Stomach smooth muscle (tissue), 2 donors: Measurements from ENCODE around the gene NUF2.

Experiments
- H3K27ac ChIP-seq: one replicate; pipeline ENCODE4 v1.7.0; 2013; ENCODE audit warnings: mild to moderate bottlenecking, low read length, inconsistent platforms
- H3K27me3 ChIP-seq, 2 donors: one replicate each; pipeline ENCODE4 v1.7.0; 2013; ENCODE audit warnings: low read length in 2 of 2; ENCODE audit not compliant: insufficient read depth in 2 of 2, control insufficient read depth in 1 of 2
- H3K36me3 ChIP-seq, 2 donors: one replicate each; pipeline ENCODE4 v1.7.0; 2013; ENCODE audit warnings: low read length in 2 of 2; ENCODE audit not compliant: control insufficient read depth in 2 of 2, insufficient read depth in 2 of 2
- H3K4me1 ChIP-seq: one replicate; pipeline ENCODE4 v1.7.0; 2013; ENCODE audit warnings: low read length; ENCODE audit not compliant: control insufficient read depth, insufficient read depth
- H3K4me3 ChIP-seq, 2 donors: one replicate each; pipeline ENCODE4 v1.7.0; 2013; ENCODE audit warnings: low read length in 2 of 2
- H3K9ac ChIP-seq, 2 donors: one replicate each; pipeline ENCODE4 v1.7.0; 2013; ENCODE audit warnings: low read length in 2 of 2, mild to moderate bottlenecking in 1 of 2
- H3K9me3 ChIP-seq, 2 donors: one replicate each; pipeline ENCODE4 v1.7.0; 2013; ENCODE audit warnings: low read length in 2 of 2; ENCODE audit not compliant: control insufficient read depth in 2 of 2
- donor health status: healthy.
- donor health status: Pancreatic carcinoma.

Gene NUF2

GRCh38 chr1:163367721-163368120 is 46.0 kb downstream of the NUF2 start:
- H3K4me1 ChIP-seq = no peaks in the 10 kb centered on the region
- H3K27ac ChIP-seq = no peak overlapping the region
- no peak overlapping the region for H3K9ac ChIP-seq
- H3K27me3 ChIP-seq = no peaks in the 10 kb centered on the region
- H3K9me3 ChIP-seq = no peaks in the 10 kb centered on the region
- no peaks in the 10 kb centered on the region for H3K36me3 ChIP-seq
- H3K4me3 ChIP-seq = no peak overlapping the region

GRCh38 chr1:163372576-163372975 is 50.8 kb downstream of the NUF2 start:
- Histone ChIP-seq H3K27me3 (no peaks in the 10 kb centered on the region), H3K9ac (no peak overlapping the region), H3K9me3 (no peaks in the 10 kb centered on the region), H3K4me1 (no peaks in the 10 kb centered on the region), H3K27ac (no peak overlapping the region), H3K36me3 (no peaks in the 10 kb centered on the region), H3K4me3 (no peak overlapping the region)

- Histone ChIP-seq H3K9me3 (no peaks in the 10 kb centered on the region), H3K4me1 (peaks cover 4% of the 10 kb centered on the region), H3K27me3 (no peaks in the 10 kb centered on the region), H3K36me3 (no peaks in the 10 kb centered on the region), H3K27ac (no peak overlapping the region), H3K4me3 (no peak overlapping the region), H3K9ac (no peak overlapping the region)
Measured at GRCh38 chr1:163378554-163378953, 56.8 kb downstream of the NUF2 start.

- H3K9ac ChIP-seq = no peak overlapping the region
Measured at GRCh38 chr1:163379801-163380200, 58.0 kb downstream of the NUF2 start.

GRCh38 chr1:163381487-163382184 is 59.9 kb downstream of the NUF2 start:
- Histone ChIP-seq H3K4me1 (peaks cover 4% of the 10 kb centered on the region), H3K4me3 (no peak overlapping the region), H3K9ac (no peak overlapping the region), H3K36me3 (no peaks in the 10 kb centered on the region), H3K27ac (no peak overlapping the region), H3K9me3 (no peaks in the 10 kb centered on the region), H3K27me3 (no peaks in the 10 kb centered on the region)

More at GRCh38 chr1:163379801-163380200, 58.0 kb downstream of the NUF2 start:
- no peaks in the 10 kb centered on the region for H3K9me3 ChIP-seq
- H3K36me3 ChIP-seq = no peaks in the 10 kb centered on the region
- H3K27ac ChIP-seq = no peak overlapping the region
- H3K4me1 ChIP-seq = peaks cover 4% of the 10 kb centered on the region
- no peaks in the 10 kb centered on the region for H3K27me3 ChIP-seq
- H3K4me3 ChIP-seq = no peak overlapping the region

- H3K9ac ChIP-seq = no peak overlapping the region
- no peaks in the 10 kb centered on the region for H3K36me3 ChIP-seq
- no peaks in the 10 kb centered on the region for H3K27me3 ChIP-seq
- no peak overlapping the region for H3K4me3 ChIP-seq
- no peaks in the 10 kb centered on the region for H3K9me3 ChIP-seq
- peaks cover 4% of the 10 kb centered on the region for H3K4me1 ChIP-seq
- no peak overlapping the region for H3K27ac ChIP-seq
Measured at GRCh38 chr1:163382395-163382794, 60.6 kb downstream of the NUF2 start.

GRCh38 chr1:163387146-163387545 is 65.4 kb downstream of the NUF2 start:
- Histone ChIP-seq H3K4me1 (no peaks in the 10 kb centered on the region), H3K36me3 (no peaks in the 10 kb centered on the region), H3K9ac (no peak overlapping the region), H3K27me3 (no peaks in the 10 kb centered on the region), H3K27ac (no peak overlapping the region), H3K4me3 (no peak overlapping the region), H3K9me3 (no peaks in the 10 kb centered on the region)

- H3K36me3 ChIP-seq = no peaks in the 10 kb centered on the region
- no peaks in the 10 kb centered on the region for H3K9me3 ChIP-seq
- no peaks in the 10 kb centered on the region for H3K4me1 ChIP-seq
- H3K27me3 ChIP-seq = no peaks in the 10 kb centered on the region
- H3K27ac ChIP-seq = no peak overlapping the region
- no peak overlapping the region for H3K9ac ChIP-seq
- no peak overlapping the region for H3K4me3 ChIP-seq
Measured at GRCh38 chr1:163388970-163389369, 67.2 kb downstream of the NUF2 start.

- H3K27ac ChIP-seq = no peak overlapping the region
- no peaks in the 10 kb centered on the region for H3K27me3 ChIP-seq
- no peaks in the 10 kb centered on the region for H3K36me3 ChIP-seq
Measured at GRCh38 chr1:163395790-163396189, 74.0 kb downstream of the NUF2 start.

GRCh38 chr1:163397451-163398200 is 75.9 kb downstream of the NUF2 start:
- no peak overlapping the region for H3K4me3 ChIP-seq

More at GRCh38 chr1:163395790-163396189, 74.0 kb downstream of the NUF2 start:
- Histone ChIP-seq H3K4me3 (no peak overlapping the region), H3K4me1 (no peaks in the 10 kb centered on the region), H3K9me3 (no peaks in the 10 kb centered on the region), H3K9ac (no peak overlapping the region)

GRCh38 chr1:163399001-163399400 is 77.2 kb downstream of the NUF2 start:
- Histone ChIP-seq H3K4me1 (no peaks in the 10 kb centered on the region), H3K9ac (no peak overlapping the region), H3K27ac (no peak overlapping the region), H3K27me3 (no peaks in the 10 kb centered on the region), H3K4me3 (no peak overlapping the region), H3K36me3 (no peaks in the 10 kb centered on the region), H3K9me3 (no peaks in the 10 kb centered on the region)

More at GRCh38 chr1:163397451-163398200, 75.9 kb downstream of the NUF2 start:
- H3K9me3 ChIP-seq = no peaks in the 10 kb centered on the region
- no peak overlapping the region for H3K9ac ChIP-seq
- H3K36me3 ChIP-seq = no peaks in the 10 kb centered on the region
- no peaks in the 10 kb centered on the region for H3K4me1 ChIP-seq
- H3K27me3 ChIP-seq = no peaks in the 10 kb centered on the region
- no peak overlapping the region for H3K27ac ChIP-seq
